ENCODE results near the gene ZFYVE28. TPM values are rescaled to one million over a fixed set of nuclear protein-coding genes. Genes with fewer than 3 reads are reported as not detected.

ZFYVE28 gene
- total and polyA plus RNA-seq, 2 of the 8 experiments (the other 6 are each of a cell fraction or from before 2014, with no cell fraction given), result 1.7 to 4.9 TPM

- H2BK120ac ChIP-seq (replicated peaks; ENCODE audit: low read depth, low read length), result no peak overlapping the region
- 78% methylated on average over 9 of the region's 9 CpGs; no CpG with 5 or more reads in 1 of the 2 experiments for WGBS, 2 experiments (ENCODE audit: extremely low coverage in 1 of 2, insufficient coverage in 1 of 2, insufficient read length in 1 of 2, insufficient replicate concordance in 2 of 2, low coverage in 1 of 2, low lambda C conversion rate in 2 of 2, missing lambda C conversion rate in 1 of 2)
- no peak overlapping the region for H4K91ac ChIP-seq (replicated peaks; ENCODE audit: insufficient read length, low read length)
- no peak overlapping the region for H3K4ac ChIP-seq (replicated peaks; ENCODE audit: insufficient read length, low read depth, low read length)
- H2AK5ac ChIP-seq (ENCODE audit: low read depth, low read length), result no peak overlapping the region
- H3K9me3 ChIP-seq (ENCODE audit: insufficient read depth in 2 of 2, low read depth in 1 of 2, low read length in 1 of 2), result no peaks in the 10 kb centered on the region
- TF ChIP-seq NRF1 (IDR thresholded peaks at IDR 0.05; ENCODE audit: low read depth, low read length), result no peak
- no peak for TF ChIP-seq CBX8 (IDR thresholded peaks at IDR 0.05; ENCODE audit: borderline replicate concordance, low read depth, low read length)
- TF ChIP-seq EP300 (IDR thresholded peaks at IDR 0.05; ENCODE audit: borderline replicate concordance in 1 of 2, low read depth in 2 of 2, low read length in 2 of 2), result no peak
- TF ChIP-seq BRCA1 (IDR thresholded peaks at IDR 0.05; ENCODE audit: low read depth, low read length), result no peak
- TF ChIP-seq JUN (IDR thresholded peaks at IDR 0.05; ENCODE audit: low read depth, low read length), result no peak
- TF ChIP-seq TCF12 (IDR thresholded peaks at IDR 0.05; ENCODE audit: low read depth, low read length), result no peak
- no peak for DNase-seq (ENCODE audit: low read depth in 1 of 2, low spot score in 2 of 2)
- peaks cover 0 to 7% (median 0%) of the 10 kb centered on the region in 4 experiments; a peak in 4 of 7 replicates for H3K4me1 ChIP-seq (replicated peaks in 1 of 4; ENCODE audit: control insufficient read depth in 3 of 4, insufficient read depth in 4 of 4, low read length in 3 of 4)
- H4K5ac ChIP-seq (ENCODE audit: insufficient read length, low read depth, low read length), result no peak overlapping the region
- FAIRE-seq, result no peak
- no peaks in the 10 kb centered on the region for H3K23me2 ChIP-seq (ENCODE audit: low read depth, low read length)
- no peaks in the 10 kb centered on the region for H3K79me2 ChIP-seq (ENCODE audit: control insufficient read depth in 1 of 2, insufficient read depth in 2 of 2, low read length in 2 of 2)
- no peak overlapping the region for H3K18ac ChIP-seq (ENCODE audit: extremely low read depth, low read length)
- no peak overlapping the region for H3K4me3 ChIP-seq (ENCODE audit: extremely low read depth in 1 of 4, insufficient read depth in 2 of 4, low read depth in 3 of 4, low read length in 4 of 4)
- no peak overlapping the region for H2BK15ac ChIP-seq (ENCODE audit: low read length)
- no peak overlapping the region for H3K23ac ChIP-seq (ENCODE audit: insufficient read length)
- POLR2A ChIA-PET (ENCODE audit: partially characterized antibody), result no interaction called here
- H3K27me3 ChIP-seq (replicated peaks in 1 of 4; ENCODE audit: control insufficient read depth in 3 of 4, extremely low read depth in 1 of 4, insufficient read depth in 3 of 4, low read length in 3 of 4), result no peaks in the 10 kb centered on the region
- no peak overlapping the region for H2AFZ ChIP-seq (ENCODE audit: low read length)
- H2BK5ac ChIP-seq (ENCODE audit: low read depth, low read length), result no peak overlapping the region
- no peak overlapping the region for H3K56ac ChIP-seq (replicated peaks; ENCODE audit: insufficient read length, low read depth, low read length)
- H3K4me2 ChIP-seq (ENCODE audit: insufficient read depth in 1 of 2, low read depth in 2 of 2, low read length in 2 of 2), result no peak overlapping the region
- H4K8ac ChIP-seq (ENCODE audit: extremely low read depth, insufficient read depth, low read length), result no peak overlapping the region; the same call in 1 of the 2 replicates
- H3K79me1 ChIP-seq (ENCODE audit: low read depth, low read length), result no peaks in the 10 kb centered on the region
- H3K27ac ChIP-seq (ENCODE audit: low read depth, low read length), result no peak overlapping the region
- no peaks in the 10 kb centered on the region for H3K36me3 ChIP-seq (ENCODE audit: control insufficient read depth in 2 of 4, insufficient read depth in 4 of 4, low read length in 3 of 4)
- H2BK12ac ChIP-seq (ENCODE audit: low read depth, low read length), result no peak overlapping the region
- H3K9ac ChIP-seq (replicated peaks in 1 of 4; ENCODE audit: extremely low read depth in 1 of 4, low read depth in 3 of 4, low read length in 3 of 4), result no peak overlapping the region
- H3K14ac ChIP-seq (ENCODE audit: insufficient read length), result no peak overlapping the region
- H2BK20ac ChIP-seq (ENCODE audit: low read length), result no peak overlapping the region
- no peaks in the 10 kb centered on the region for H4K20me1 ChIP-seq (replicated peaks in 1 of 2; ENCODE audit: control insufficient read depth in 1 of 2, insufficient read depth in 2 of 2, low read length in 2 of 2)
- CTCF ChIA-PET (ENCODE audit: partially characterized antibody), result interaction anchor here (0.8 to 3.9 kb wide), 8 partner anchors 7 to 21 kb away, joined by 3 to 20 read pairs (median 5); no protein-coding TSS in a partner anchor
Measured at GRCh38 chr4:2434420-2434819, 16.0 kb upstream of the ZFYVE28 start.

All from H1 (cell line).